Measurements from ENCODE around the gene SMCO4.

- peak; percentile 73 to 85 (median 76) for TF ChIP-seq CTCF (IDR thresholded peaks at IDR 0.05)
- peak; percentile 73 for TF ChIP-seq POLR2A (IDR thresholded peaks at IDR 0.05)
Measured at GRCh38 chr11:93543292-93543977, at the start of gene SMCO4.
